NCI-H146 treated with DMSO at 0.1 percent for 48 hours (cell line): ENCODE measurements around the gene HTATSF1.

Experiments used
- DNase-seq: peaks from one replicate; lab custom pipeline; 2025; ENCODE audit not compliant: unreplicated experiment; lab: John Stamatoyannopoulos, UW

Gene HTATSF1

DNA sequence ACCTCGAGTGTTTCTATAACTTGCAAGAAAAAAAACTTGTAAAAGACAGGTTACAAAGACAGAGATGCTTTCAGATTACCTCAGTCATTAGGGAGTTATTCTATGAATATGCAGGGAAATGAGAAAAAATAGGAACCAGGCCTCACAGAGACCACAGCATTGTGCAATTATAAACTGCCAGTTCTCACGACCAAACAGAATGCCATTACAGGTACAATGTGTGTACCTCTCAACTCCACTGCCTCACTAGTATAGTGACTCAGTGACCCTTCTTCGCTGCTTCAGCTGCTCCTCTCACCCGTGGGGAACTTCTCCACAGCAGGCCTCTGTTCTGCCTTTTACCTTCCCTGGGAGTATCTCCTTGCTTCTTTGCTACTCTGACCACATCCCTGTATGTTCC is 2.3 kb upstream of the HTATSF1 start:
- no peak for DNase-seq

GRCh38 chrX:136496186-136496763 is 1.1 kb upstream of the HTATSF1 start:
- no peak for DNase-seq

DNA sequence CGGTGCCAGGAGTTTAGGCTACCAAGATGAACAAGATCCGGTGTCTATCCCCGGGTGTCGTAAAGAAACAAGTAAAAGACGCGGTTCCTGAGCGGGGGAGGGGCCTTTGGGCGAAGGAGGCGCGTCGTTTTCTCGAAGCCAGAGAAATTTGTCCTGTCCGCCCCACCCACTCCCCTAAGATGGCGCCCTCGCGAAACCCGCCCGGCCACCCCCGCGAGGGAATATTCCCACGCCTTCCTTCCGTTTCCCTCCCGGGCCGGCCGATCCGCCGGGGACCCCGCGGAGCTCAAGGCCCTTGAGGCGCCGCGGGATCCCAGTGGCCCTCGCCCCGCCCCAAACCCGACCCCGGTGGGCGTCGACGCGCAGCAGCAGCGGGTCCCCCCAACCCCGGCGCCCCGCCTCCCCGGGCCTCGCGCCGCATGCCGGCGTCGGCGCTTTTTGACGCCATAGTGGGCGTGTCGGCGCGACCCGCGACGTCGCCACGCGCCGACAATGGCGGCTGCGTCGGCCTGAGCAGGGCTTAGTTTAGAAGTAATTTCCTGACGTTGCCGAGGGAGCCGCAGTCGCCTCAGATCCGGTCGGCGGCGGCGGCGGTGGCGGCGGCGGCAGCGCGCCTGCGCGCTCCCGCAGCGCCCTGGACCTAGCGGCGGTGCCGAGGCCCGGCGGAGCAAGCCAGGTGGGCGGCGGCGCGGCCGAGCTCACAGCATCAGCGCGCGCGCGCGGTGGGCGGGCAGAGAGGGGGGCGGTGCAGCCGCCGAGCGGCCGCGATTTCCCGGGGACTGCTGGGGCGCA is 432 bp upstream of the HTATSF1 start:
- peak; percentile 46 for DNase-seq

DNA sequence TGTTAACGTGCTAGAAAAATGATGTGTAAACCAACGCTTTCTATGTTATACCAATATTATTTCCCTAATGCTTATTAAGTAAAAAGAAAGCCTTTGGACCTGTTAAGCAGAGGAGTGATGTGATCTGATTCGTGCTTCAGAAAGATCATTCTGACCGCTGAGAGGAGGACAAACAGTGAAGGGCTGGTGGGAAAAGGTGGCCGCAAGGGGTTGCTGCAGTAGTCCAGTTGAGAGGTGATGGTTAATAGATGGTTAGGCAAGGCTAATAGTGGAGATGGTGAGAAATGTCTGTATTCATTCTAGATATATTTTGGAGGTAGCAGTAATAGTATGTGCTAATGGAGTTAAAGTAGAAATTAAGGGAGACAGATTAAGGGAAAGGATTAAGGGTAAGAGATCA is 21.7 kb downstream of the HTATSF1 start:
- DNase-seq = no peak

DNA sequence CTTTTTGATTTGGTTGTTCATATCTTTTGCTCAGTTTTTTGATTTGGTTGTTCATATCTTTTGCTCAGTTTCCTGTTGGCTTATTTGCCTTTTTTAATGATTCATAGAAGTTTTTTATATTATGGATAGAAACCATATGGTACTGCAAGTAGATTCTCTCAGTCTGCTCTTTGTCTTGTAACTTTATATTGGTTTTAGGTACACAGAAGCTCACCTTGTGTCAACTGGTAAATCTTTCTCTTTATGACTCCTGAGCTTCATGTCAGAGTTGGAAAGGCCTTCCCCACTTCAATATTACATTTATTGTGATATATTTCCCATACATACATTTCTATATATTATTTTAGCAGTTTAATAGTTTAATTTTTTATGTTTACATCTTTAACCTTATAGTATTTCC is 26.4 kb downstream of the HTATSF1 start:
- no peak for DNase-seq

GRCh38 chrX:136525738-136526606 is 28.6 kb downstream of the HTATSF1 start:
- no peak for DNase-seq

DNA sequence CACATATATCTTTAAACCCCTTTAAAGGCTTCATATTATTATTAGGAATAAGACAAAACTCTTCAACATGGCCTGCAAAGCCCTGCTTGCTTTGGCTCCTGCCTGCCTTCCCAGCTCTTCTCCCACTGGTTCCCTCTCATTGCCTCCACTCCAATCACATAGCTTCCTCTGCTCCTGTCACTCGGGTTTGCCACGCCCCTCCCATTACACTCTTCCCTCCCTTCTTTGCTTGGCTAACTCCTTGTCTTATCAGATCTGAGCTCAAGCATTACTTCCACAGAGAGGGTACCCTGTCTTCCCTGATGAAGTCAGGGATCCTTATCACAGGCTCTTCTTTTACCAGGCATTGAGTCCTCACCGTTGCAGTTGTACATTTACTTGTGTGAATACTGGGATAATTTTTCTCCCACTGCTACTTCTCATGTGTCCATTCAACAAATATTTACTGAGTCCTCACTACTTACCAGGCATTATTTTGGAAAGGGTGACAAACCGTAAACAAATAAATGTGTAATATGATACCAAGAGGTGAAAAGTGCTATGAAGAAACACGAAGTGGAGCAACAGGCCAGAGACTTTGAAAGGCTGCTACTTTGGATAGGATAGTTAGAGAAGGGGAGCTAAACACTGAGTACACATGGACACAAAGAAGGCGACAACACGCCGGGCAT is 31.4 kb downstream of the HTATSF1 start:
- DNase-seq = no peak

GRCh38 chrX:136529795-136530194 is 32.4 kb downstream of the HTATSF1 start:
- DNase-seq = no peak

GRCh38 chrX:136531951-136532350 is 34.6 kb downstream of the HTATSF1 start, which contains the start of gene VGLL1:
Gene VGLL1, plus strand, starts transcription at chrX:136532215. Its CDS starts 3,806 bp downstream, at chrX:136536021.
- no peak for DNase-seq

DNA sequence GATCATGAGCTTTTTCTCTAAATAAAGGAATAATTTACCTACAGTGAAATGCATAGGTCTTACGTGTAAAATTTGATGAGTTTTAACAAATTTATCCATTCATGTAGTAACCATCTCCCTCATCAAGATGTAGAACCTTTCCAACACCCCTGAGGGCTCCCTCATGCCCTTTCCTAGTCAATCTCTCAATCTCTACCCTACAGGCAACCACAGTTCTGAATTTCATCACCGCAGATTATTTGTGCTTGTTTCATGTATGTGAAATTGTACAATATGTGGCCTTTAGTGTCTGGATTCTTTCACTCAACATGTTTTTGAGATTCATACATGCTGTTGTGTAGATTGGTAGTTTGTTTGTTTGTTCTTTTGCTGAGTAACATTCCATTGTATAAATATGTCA is 36.7 kb downstream of the HTATSF1 start:
- DNase-seq = no peak

GRCh38 chrX:136538811-136539210 is 41.4 kb downstream of the HTATSF1 start:
- no peak for DNase-seq

DNA sequence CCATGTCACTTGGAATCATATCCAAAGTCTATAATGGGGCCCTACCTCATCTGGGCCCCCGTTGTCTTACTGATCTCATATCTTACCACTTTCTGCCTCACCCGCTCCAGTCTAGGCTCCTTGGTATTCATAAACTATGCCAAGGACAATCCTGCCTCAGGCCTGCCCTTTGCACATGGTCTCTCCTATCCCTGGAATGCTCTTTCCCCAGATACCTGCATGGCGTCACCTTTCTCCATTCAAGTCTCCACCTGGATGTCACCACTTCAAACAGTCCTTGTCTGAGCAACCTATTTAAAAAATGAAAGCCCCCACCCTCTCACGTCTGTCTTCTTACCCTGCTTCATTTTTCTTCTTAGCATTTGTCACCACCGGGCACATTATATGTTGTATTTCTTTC is 42.8 kb downstream of the HTATSF1 start:
- no peak for DNase-seq

DNA sequence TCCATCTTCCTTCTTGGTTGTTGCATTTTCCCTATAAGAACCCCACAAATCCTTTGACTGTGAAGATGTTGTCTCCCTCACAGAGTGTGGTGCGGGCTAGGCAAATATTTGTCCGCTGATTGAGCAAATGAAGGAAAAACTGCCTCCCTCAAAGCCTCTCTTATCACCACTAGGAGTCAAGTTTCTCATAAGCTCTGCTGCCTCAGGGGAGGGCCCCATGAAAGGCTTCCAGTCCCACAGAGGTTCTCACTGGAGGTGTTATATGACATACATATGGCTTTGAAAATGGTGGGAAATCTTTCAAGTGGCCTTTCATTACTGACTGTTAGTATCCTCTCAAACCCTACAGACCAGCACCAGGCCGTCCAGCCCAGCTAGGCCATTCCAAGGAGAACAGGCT is 43.9 kb downstream of the HTATSF1 start:
- DNase-seq = no peak

DNA sequence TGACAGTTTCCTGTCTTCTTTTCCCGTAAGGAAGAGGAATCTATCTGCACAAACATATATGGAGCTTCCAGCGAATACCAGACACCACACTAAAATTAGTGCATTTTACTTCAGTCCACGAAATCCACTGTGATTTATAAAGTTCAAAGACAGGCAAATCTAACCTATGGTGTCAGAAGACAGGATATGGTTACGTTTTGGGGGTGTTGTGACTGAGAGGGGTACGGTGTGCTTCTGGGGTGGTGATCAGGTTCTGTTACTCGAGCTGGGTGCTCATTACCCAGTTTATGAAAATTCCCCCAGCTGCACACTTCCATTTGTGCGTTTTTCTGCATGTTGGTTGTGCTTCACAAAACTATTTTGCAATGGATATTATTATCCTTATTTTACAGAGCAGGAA is 44.9 kb downstream of the HTATSF1 start:
- no peak for DNase-seq

DNA sequence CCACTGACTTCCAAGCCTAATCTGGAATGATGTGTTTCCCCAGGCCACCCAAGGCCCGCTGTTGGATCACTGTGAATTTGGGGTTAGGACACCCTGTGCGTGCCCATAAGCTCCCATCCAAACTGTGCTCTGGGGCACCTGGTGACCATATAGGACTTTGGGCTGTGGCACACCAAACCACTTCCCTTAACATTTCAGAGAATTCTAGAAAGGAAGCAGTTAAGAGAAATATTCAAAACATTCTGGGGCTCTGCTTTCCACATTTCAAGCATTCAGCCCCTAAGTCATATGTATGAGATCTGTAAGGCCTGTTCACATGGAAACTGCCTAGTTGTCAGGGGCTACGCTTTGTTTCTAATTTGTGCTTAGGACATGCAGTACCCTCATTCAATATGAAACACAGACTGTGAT is 49.0 kb downstream of the HTATSF1 start:
- DNase-seq = no peak

DNA sequence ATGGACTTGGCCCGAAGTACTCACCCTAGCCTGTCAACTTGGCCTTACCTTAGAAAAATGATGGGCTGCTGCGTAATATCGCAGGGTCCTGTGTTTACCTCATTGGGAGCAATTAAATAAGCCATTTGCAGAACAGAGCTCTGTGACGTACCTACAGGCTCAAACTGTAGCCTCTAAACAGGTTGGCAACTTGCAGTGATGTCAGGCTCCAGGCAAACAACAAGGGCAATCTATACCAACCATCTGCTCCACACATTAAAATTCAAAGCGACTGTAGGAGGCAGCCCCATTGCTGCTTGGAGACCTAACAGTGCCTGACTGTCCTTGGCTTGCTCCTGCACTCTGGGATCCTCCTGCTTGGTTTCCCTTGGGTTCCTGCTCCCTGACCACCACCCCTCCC is 51.8 kb downstream of the HTATSF1 start:
- no peak for DNase-seq

GRCh38 chrX:136551410-136551809 is 54.0 kb downstream of the HTATSF1 start:
- DNase-seq = no peak

GRCh38 chrX:136555694-136556093 is 58.3 kb downstream of the HTATSF1 start:
- DNase-seq = no peak
